NB4 (cell line): ENCODE results near the gene DCLK1.

ENCODE experiments used
- POLR2A ChIP-seq: IDR thresholded peaks from 2 replicates; pipeline ENCODE4 v1.6.1; 2011; ENCODE audit warnings: mild to moderate bottlenecking; ENCODE audit not compliant: insufficient read length; ENCODE audit errors: extremely low read depth
- TF ChIP-seq, protein P1 (sequence below): IDR thresholded peaks from one replicate; pipeline ENCODE4 v1.5.1; 2012; ENCODE audit warnings: low read depth, low read length
- TF ChIP-seq, protein P2 (sequence below): IDR thresholded peaks from 2 replicates; pipeline ENCODE4 v1.6.1; 2011; ENCODE audit warnings: low read depth, low read length

DNA sequence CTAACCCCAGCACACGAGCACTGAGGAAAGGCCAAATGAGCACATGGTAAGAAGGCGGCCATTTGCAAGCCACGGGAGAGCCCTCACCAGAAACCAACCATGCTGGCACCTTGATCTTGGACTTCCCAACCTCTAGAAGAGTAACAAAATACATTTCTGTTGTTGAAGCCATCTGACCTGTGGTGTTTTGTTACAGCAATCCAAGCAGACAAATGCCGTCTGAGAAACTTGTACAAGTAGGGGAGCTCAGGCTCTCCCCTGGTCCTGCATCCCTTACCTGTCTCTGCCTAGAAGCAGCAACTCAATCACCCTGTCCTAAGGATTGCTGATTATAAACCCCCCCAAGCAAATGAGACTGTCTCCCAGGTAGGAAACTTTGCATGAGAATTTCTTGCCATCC lies 399.7 kb downstream of the DCLK1 start:
- TF ChIP-seq, protein P1, sequence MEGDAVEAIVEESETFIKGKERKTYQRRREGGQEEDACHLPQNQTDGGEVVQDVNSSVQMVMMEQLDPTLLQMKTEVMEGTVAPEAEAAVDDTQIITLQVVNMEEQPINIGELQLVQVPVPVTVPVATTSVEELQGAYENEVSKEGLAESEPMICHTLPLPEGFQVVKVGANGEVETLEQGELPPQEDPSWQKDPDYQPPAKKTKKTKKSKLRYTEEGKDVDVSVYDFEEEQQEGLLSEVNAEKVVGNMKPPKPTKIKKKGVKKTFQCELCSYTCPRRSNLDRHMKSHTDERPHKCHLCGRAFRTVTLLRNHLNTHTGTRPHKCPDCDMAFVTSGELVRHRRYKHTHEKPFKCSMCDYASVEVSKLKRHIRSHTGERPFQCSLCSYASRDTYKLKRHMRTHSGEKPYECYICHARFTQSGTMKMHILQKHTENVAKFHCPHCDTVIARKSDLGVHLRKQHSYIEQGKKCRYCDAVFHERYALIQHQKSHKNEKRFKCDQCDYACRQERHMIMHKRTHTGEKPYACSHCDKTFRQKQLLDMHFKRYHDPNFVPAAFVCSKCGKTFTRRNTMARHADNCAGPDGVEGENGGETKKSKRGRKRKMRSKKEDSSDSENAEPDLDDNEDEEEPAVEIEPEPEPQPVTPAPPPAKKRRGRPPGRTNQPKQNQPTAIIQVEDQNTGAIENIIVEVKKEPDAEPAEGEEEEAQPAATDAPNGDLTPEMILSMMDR: no peak
- TF ChIP-seq POLR2A: no peak
- TF ChIP-seq, protein P2, sequence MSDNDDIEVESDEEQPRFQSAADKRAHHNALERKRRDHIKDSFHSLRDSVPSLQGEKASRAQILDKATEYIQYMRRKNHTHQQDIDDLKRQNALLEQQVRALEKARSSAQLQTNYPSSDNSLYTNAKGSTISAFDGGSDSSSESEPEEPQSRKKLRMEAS: no peak
